Measurements from ENCODE around the gene KLHL28.

Gene KLHL28

GRCh38 chr14:44960146-44960545 lies 1.6 kb downstream of the KLHL28 start:
- no peak for DNase-seq (ENCODE audit: low read depth)

- DNase-seq (ENCODE audit: low read depth) = no peak
Measured at GRCh38 chr14:44959538-44959937, 2.2 kb downstream of the KLHL28 start.

GRCh38 chr14:44956866-44957265 lies 4.9 kb downstream of the KLHL28 start:
- no peak for DNase-seq (ENCODE audit: low read depth)

- DNase-seq (ENCODE audit: low read depth) = no peak
Measured at GRCh38 chr14:44955528-44955927, 6.2 kb downstream of the KLHL28 start.

GRCh38 chr14:44954750-44955149 lies 7.0 kb downstream of the KLHL28 start:
- DNase-seq (ENCODE audit: low read depth) = no peak

- no peak for DNase-seq (ENCODE audit: low read depth)
Measured at GRCh38 chr14:44952391-44953110, 9.2 kb downstream of the KLHL28 start.

GRCh38 chr14:44951051-44951450 lies 10.7 kb downstream of the KLHL28 start:
- DNase-seq (ENCODE audit: low read depth) = no peak

GRCh38 chr14:44945264-44945663 lies 16.5 kb downstream of the KLHL28 start:
- DNase-seq (ENCODE audit: low read depth) = peak; percentile 91

- DNase-seq (ENCODE audit: low read depth) = no peak
Measured at GRCh38 chr14:44944107-44944506, 17.6 kb downstream of the KLHL28 start.

GRCh38 chr14:44942436-44942835 lies 19.3 kb downstream of the KLHL28 start:
- no peak for DNase-seq (ENCODE audit: low read depth)

- DNase-seq (ENCODE audit: low read depth) = no peak
Measured at GRCh38 chr14:44941591-44941990, 20.2 kb downstream of the KLHL28 start.

- no peak for DNase-seq (ENCODE audit: low read depth)
Measured at GRCh38 chr14:44940944-44941343, 20.8 kb downstream of the KLHL28 start.

- DNase-seq (ENCODE audit: low read depth) = no peak
Measured at GRCh38 chr14:44940211-44940610, 21.5 kb downstream of the KLHL28 start.

GRCh38 chr14:44937547-44937946 lies 24.2 kb downstream of the KLHL28 start:
- DNase-seq (ENCODE audit: low read depth) = no peak

- no peak for DNase-seq (ENCODE audit: low read depth)
Measured at GRCh38 chr14:44935155-44935554, 26.6 kb downstream of the KLHL28 start.

- DNase-seq (ENCODE audit: low read depth) = no peak
Measured at GRCh38 chr14:44928793-44929192, 33.0 kb downstream of the KLHL28 start.

- DNase-seq (ENCODE audit: low read depth) = no peak
Measured at GRCh38 chr14:44914849-44915248, 46.9 kb downstream of the KLHL28 start.

GRCh38 chr14:44912041-44912869 lies 49.5 kb downstream of the KLHL28 start:
- DNase-seq (ENCODE audit: low read depth) = no peak

GRCh38 chr14:44910821-44911220 lies 50.9 kb downstream of the KLHL28 start:
- DNase-seq (ENCODE audit: low read depth) = no peak

- DNase-seq (ENCODE audit: low read depth) = no peak
Measured at GRCh38 chr14:44901696-44902095, 60.1 kb downstream of the KLHL28 start.

GRCh38 chr14:44898551-44898950 lies 63.2 kb downstream of the KLHL28 start:
- peak; percentile 2 for DNase-seq (ENCODE audit: low read depth)

- DNase-seq (ENCODE audit: low read depth) = no peak
Measured at GRCh38 chr14:44897845-44898151, 63.9 kb downstream of the KLHL28 start.

GRCh38 chr14:44897041-44897844 lies 64.5 kb downstream of the KLHL28 start:
- peak; percentile 95 for DNase-seq (ENCODE audit: low read depth)

Data from fibroblast of the conjunctiva (primary cell).